GM23338 (cell line): ENCODE data around the gene TEX14.

Source experiments
- EZH2 ChIP-seq: fragments of 200-600 bp; sonication (generic); IDR thresholded peaks from one replicate; pipeline ENCODE4 v1.8.0; 2017; ENCODE audit warnings: antibody characterized with exemption, mild to moderate bottlenecking, low read depth; ENCODE audit not compliant: unreplicated experiment
- EZH2phosphoT487 ChIP-seq: fragments of 200-600 bp; sonication (generic); IDR thresholded peaks from one replicate; pipeline ENCODE4 v1.8.1; 2018; ENCODE audit warnings: antibody characterized with exemption; ENCODE audit not compliant: unreplicated experiment

DNA sequence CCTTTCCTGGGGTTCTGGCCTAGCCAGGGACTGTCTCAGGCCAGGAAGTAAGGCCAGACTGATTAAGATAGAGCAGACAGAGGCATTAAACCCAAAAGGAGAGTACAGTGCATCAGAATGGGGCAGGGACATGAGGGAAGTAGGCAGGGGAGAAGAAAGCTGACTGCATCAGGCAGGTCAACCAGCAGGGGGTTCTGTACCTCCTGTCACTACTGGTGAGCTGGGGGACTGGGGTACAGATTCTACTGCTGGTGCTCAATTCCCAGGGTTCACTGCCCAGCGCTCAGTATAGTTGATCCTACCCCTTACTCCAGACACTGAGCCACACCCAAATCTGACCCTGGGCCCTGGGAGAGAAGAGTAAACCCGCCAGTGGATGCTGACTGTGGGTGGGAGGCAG lies 164.5 kb downstream of the TEX14 start:
- TF ChIP-seq EZH2 = no peak
- no peak for TF ChIP-seq EZH2phosphoT487
